H9 (cell line): ENCODE data around the gene RASSF7. TPM values are rescaled to one million over a fixed set of nuclear protein-coding genes. Genes with fewer than 3 reads are reported as not detected.

Experiments used
- DNase-seq: peaks from one replicate; pipeline ENCODE4 v3.0.0-alpha.2; 2017
- H2AFZ ChIP-seq: one replicate; pipeline ENCODE4 v1.6.1; 2013; ENCODE audit warnings: mild to moderate bottlenecking, low read length, control low read depth, moderate library complexity
- H2AK5ac ChIP-seq: 2 replicates; pipeline ENCODE4 v1.6.1; 2013; ENCODE audit warnings: low read length, control low read depth, mixed read lengths; ENCODE audit not compliant: insufficient read length
- H2BK120ac ChIP-seq: one replicate; pipeline ENCODE4 v1.6.1; 2013; ENCODE audit warnings: low read depth, mild to moderate bottlenecking, low read length, control low read depth, inconsistent platforms; ENCODE audit not compliant: poor library complexity, severe bottlenecking
- H2BK12ac ChIP-seq: 2 replicates; pipeline ENCODE4 v1.6.1; 2013; ENCODE audit warnings: low read length, control low read depth, mixed read lengths, low read depth; ENCODE audit not compliant: insufficient read length
- H2BK15ac ChIP-seq: 2 replicates; pipeline ENCODE4 v1.6.1; 2013; ENCODE audit warnings: low read depth, low read length, control low read depth
- H2BK20ac ChIP-seq: one replicate; pipeline ENCODE4 v1.6.1; 2013; ENCODE audit warnings: low read depth, mild to moderate bottlenecking, low read length, control low read depth, inconsistent platforms; ENCODE audit not compliant: poor library complexity, severe bottlenecking
- H2BK5ac ChIP-seq: 2 replicates; pipeline ENCODE4 v1.6.1; 2013; ENCODE audit warnings: low read length, control low read depth, mixed read lengths; ENCODE audit not compliant: insufficient read length
- H3K14ac ChIP-seq: 2 replicates; pipeline ENCODE4 v1.6.1; 2013; ENCODE audit warnings: low read length, control low read depth; ENCODE audit not compliant: insufficient read depth
- H3K18ac ChIP-seq: 2 replicates; pipeline ENCODE4 v1.6.1; 2013; ENCODE audit warnings: low read depth, mild to moderate bottlenecking, mixed read lengths, low read length, control low read depth; ENCODE audit not compliant: insufficient read length
- H3K23ac ChIP-seq: 2 replicates; pipeline ENCODE4 v1.6.1; 2013; ENCODE audit warnings: low read length, control low read depth, mixed read lengths, low read depth; ENCODE audit not compliant: insufficient read length
- H3K23me2 ChIP-seq: 2 replicates; pipeline ENCODE4 v1.6.1; 2013; ENCODE audit warnings: low read depth, mild to moderate bottlenecking, mixed read lengths, low read length, control low read depth; ENCODE audit not compliant: insufficient read length, poor library complexity, severe bottlenecking
- H3K27ac ChIP-seq: 2 replicates; pipeline ENCODE4 v1.5.1; 2013; ENCODE audit warnings: low read length, control low read depth, mixed read lengths, low read depth; ENCODE audit not compliant: insufficient read length
- H3K27me3 ChIP-seq: 2 replicates; pipeline ENCODE4 v1.6.1; 2013; ENCODE audit warnings: low read length, control low read depth, inconsistent platforms; ENCODE audit not compliant: insufficient read depth
- H3K4ac ChIP-seq: 2 replicates; pipeline ENCODE4 v1.6.1; 2013; ENCODE audit warnings: low read depth, mild to moderate bottlenecking, control low read depth, inconsistent platforms, low read length, moderate library complexity
- H3K4me1 ChIP-seq: 2 replicates; pipeline ENCODE4 v1.6.1; 2013; ENCODE audit warnings: low read length, control low read depth, inconsistent platforms; ENCODE audit not compliant: insufficient read depth
- H3K4me2 ChIP-seq: 2 replicates; pipeline ENCODE4 v1.6.1; 2013; ENCODE audit warnings: low read length, control low read depth, mixed read lengths; ENCODE audit not compliant: insufficient read length, insufficient read depth
- H3K56ac ChIP-seq: 2 replicates; pipeline ENCODE4 v1.6.1; 2013; ENCODE audit warnings: low read depth, mild to moderate bottlenecking, mixed read lengths, low read length, control low read depth; ENCODE audit not compliant: insufficient read length
- H3K79me1 ChIP-seq: 2 replicates; pipeline ENCODE4 v1.6.1; 2013; ENCODE audit warnings: low read depth, mild to moderate bottlenecking, moderate library complexity, low read length, control low read depth, inconsistent platforms; ENCODE audit not compliant: insufficient read depth, poor library complexity, severe bottlenecking
- H3K79me2 ChIP-seq: 2 replicates; pipeline ENCODE4 v1.6.1; 2013; ENCODE audit warnings: low read length, control low read depth, inconsistent platforms; ENCODE audit not compliant: insufficient read depth
- H3K9ac ChIP-seq: 2 replicates; pipeline ENCODE4 v1.6.1; 2013; ENCODE audit warnings: low read length, control low read depth, mixed read lengths; ENCODE audit not compliant: insufficient read length; ENCODE audit errors: extremely low read depth
- H3K9me3 ChIP-seq: one replicate; pipeline ENCODE4 v1.6.1; 2013; ENCODE audit warnings: low read depth, low read length, inconsistent platforms; ENCODE audit not compliant: control insufficient read depth
- H3T11ph ChIP-seq: one replicate; pipeline ENCODE4 v1.6.1; 2013; ENCODE audit warnings: mild to moderate bottlenecking, low read length, control low read depth, inconsistent platforms
- H4K20me1 ChIP-seq: one replicate; pipeline ENCODE4 v1.6.1; 2013; ENCODE audit not compliant: control insufficient read depth, insufficient read length, insufficient read depth
- H4K5ac ChIP-seq: 2 replicates; pipeline ENCODE4 v1.6.1; 2013; ENCODE audit warnings: low read depth, mild to moderate bottlenecking, mixed read lengths, low read length, control low read depth; ENCODE audit not compliant: insufficient read length
- H4K8ac ChIP-seq: replicated peaks from 2 replicates; pipeline ENCODE4 v1.6.1; 2013; ENCODE audit warnings: low read length, control low read depth, mixed read lengths, low read depth; ENCODE audit not compliant: insufficient read length
- H4K91ac ChIP-seq: 2 replicates; pipeline ENCODE4 v1.6.1; 2013; ENCODE audit warnings: low read depth, mild to moderate bottlenecking, moderate library complexity, mixed read lengths, low read length, control low read depth; ENCODE audit not compliant: insufficient read length
- H3K27ac Mint-ChIP-seq, 3 experiments: 2 replicates in 2 of 3; 3 replicates in 1 of 3; pipeline ENCODE4 v1.8.0; 2020 to 2021; ENCODE audit warnings: mixed read lengths in 3 of 3, mild to moderate bottlenecking in 1 of 3, moderate library complexity in 1 of 3
- H3K27me3 Mint-ChIP-seq: 2 replicates; pipeline ENCODE4 v1.8.0; 2021; ENCODE audit warnings: low read depth, mild to moderate bottlenecking, moderate library complexity, mixed read lengths
- H3K36me3 Mint-ChIP-seq, 3 experiments: 2 replicates in 2 of 3; 3 replicates in 1 of 3; pipeline ENCODE4 v1.8.0; 2020 to 2021; ENCODE audit warnings: low read depth in 3 of 3, mixed read lengths in 3 of 3; ENCODE audit not compliant: insufficient read depth in 1 of 3
- H3K4me1 Mint-ChIP-seq, 2 experiments: 2 replicates each; pipeline ENCODE4 v1.8.0; 2020; ENCODE audit warnings: mixed read lengths in 2 of 2
- H3K4me3 Mint-ChIP-seq, 2 experiments: 2 replicates in 1 of 2; 3 replicates in 1 of 2; pipeline ENCODE4 v1.8.0; 2020 to 2021; ENCODE audit warnings: mild to moderate bottlenecking in 2 of 2, mixed read lengths in 2 of 2, moderate library complexity in 1 of 2
- H3K9me3 Mint-ChIP-seq, 2 experiments: 2 replicates in 1 of 2; 3 replicates in 1 of 2; pipeline ENCODE4 v1.8.0; 2020; ENCODE audit warnings: mild to moderate bottlenecking in 2 of 2, mixed read lengths in 2 of 2, moderate library complexity in 1 of 2
- WGBS: extraction: QIAGEN DNeasy Blood & Tissue Kit; methylation state at CpG from one replicate; pipeline ENCODE4 v1.1.7; 2013; ENCODE audit warnings: missing lambda C conversion rate, low lambda C conversion rate, mixed read lengths; ENCODE audit not compliant: insufficient read length; ENCODE audit errors: extremely low coverage; 5-methylcytosine and 5-hydroxymethylcytosine counted together
- total RNA-seq: library from RNA; stranded (reverse); gene quantifications from 2 replicates; pipeline ENCODE4 v1.2.1, GENCODE V29; 2021
- TF ChIP-seq, protein P1 (sequence below): fragments of 200-600 bp; sonication (generic); conservative IDR thresholded peaks from 3 replicates; pipeline ENCODE4 v1.8.0; 2021; ENCODE audit warnings: antibody characterized with exemption, mild to moderate bottlenecking

Gene RASSF7
- total RNA-seq, 1 experiment from 2014 or later, result 26.3 TPM

DNA sequence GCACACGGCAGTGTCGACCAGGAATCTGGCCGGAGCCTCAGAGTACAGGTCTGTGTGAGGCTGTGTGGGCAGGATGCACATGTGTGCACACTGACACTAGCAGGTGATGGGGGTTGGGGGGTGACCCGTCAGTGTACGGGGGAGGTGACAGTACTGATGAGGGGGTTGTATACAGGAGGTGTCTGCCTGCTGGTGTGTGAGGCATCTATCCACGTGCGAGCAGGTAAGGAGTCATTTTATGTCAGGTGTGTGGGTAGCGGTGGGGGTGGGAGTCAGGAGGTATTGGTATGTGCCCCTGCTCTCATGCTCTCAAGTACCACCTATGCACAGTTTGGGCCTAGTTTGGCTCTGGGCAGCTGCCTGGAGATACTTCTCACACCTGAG is 11.0 kb downstream of the RASSF7 start:
- H2AK5ac ChIP-seq, result no peak overlapping the region
- H3K27me3 Mint-ChIP-seq, result peaks cover 15% of the 10 kb centered on the region
- H3T11ph ChIP-seq, result no peak overlapping the region
- H3K23me2 ChIP-seq, result peaks cover 14% of the 10 kb centered on the region
- H4K5ac ChIP-seq, result no peak overlapping the region
- no peak overlapping the region for H2BK120ac ChIP-seq
- no peak overlapping the region for H3K23ac ChIP-seq
- no peaks in the 10 kb centered on the region; a peak in 3 of 7 replicates for H3K36me3 Mint-ChIP-seq
- H4K91ac ChIP-seq, result no peak overlapping the region
- no peaks in the 10 kb centered on the region for H3K79me1 ChIP-seq
- H2BK5ac ChIP-seq, result no peak overlapping the region
- H3K9ac ChIP-seq, result no peak overlapping the region
- peaks cover under 1% of the 10 kb centered on the region; the same call in 1 of the 2 replicates for H3K79me2 ChIP-seq
- H3K18ac ChIP-seq, result no peak overlapping the region
- no peak overlapping the region for H2BK12ac ChIP-seq
- no peak overlapping the region for H3K14ac ChIP-seq
- no CpG with 5 or more reads among the region's 8 CpGs for WGBS
- H3K27ac Mint-ChIP-seq, result no peak overlapping the region; a peak in 1 of 7 replicates
- H2AFZ ChIP-seq, result no peak overlapping the region
- peak overlapping the region in 1 of 2 experiments; percentile 1; a peak in 1 of 5 replicates for H3K4me3 Mint-ChIP-seq
- no peaks in the 10 kb centered on the region for H4K20me1 ChIP-seq
- no peak overlapping the region for H2BK20ac ChIP-seq
- TF ChIP-seq, protein P1, sequence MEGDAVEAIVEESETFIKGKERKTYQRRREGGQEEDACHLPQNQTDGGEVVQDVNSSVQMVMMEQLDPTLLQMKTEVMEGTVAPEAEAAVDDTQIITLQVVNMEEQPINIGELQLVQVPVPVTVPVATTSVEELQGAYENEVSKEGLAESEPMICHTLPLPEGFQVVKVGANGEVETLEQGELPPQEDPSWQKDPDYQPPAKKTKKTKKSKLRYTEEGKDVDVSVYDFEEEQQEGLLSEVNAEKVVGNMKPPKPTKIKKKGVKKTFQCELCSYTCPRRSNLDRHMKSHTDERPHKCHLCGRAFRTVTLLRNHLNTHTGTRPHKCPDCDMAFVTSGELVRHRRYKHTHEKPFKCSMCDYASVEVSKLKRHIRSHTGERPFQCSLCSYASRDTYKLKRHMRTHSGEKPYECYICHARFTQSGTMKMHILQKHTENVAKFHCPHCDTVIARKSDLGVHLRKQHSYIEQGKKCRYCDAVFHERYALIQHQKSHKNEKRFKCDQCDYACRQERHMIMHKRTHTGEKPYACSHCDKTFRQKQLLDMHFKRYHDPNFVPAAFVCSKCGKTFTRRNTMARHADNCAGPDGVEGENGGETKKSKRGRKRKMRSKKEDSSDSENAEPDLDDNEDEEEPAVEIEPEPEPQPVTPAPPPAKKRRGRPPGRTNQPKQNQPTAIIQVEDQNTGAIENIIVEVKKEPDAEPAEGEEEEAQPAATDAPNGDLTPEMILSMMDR, result no peak
- H3K4me1 Mint-ChIP-seq, result peaks cover 30 to 35% of the 10 kb centered on the region in 2 experiments
- no peak for DNase-seq
- no peaks in the 10 kb centered on the region; the same call in 1 of the 2 replicates for H3K27me3 ChIP-seq
- no peak overlapping the region for H3K4me2 ChIP-seq
- no peak overlapping the region for H4K8ac ChIP-seq
- H2BK15ac ChIP-seq, result no peak overlapping the region
- no peak overlapping the region for H3K4ac ChIP-seq
- H3K56ac ChIP-seq, result no peak overlapping the region
- H3K9me3 ChIP-seq, result no peaks in the 10 kb centered on the region
- H3K4me1 ChIP-seq, result no peaks in the 10 kb centered on the region
- H3K27ac ChIP-seq, result no peak overlapping the region
- H3K9me3 Mint-ChIP-seq, result 0 out of 5 replicates have a peak, but pooled peaks cover 0 to 2% of the 10 kb centered on the region in 2 experiments
